WTC11 (cell line): ENCODE measurements around the gene SLC6A2. TPM values are rescaled to one million over a fixed set of nuclear protein-coding genes. Genes with fewer than 3 reads are reported as not detected.

Experiments
- ATAC-seq: fragments of 200-7000 bp; cut with Tn5 transposase; 2 replicates; pipeline ENCODE4 v1.10.0; 2021; ENCODE audit warnings: mild to moderate bottlenecking, moderate library complexity
- CTCF ChIA-PET: fragments of 300-600 bp; sonication (Branson Sonifier 250); formaldehyde crosslinking; loops from one replicate; lab custom pipeline; 2021; ENCODE audit warnings: antibody characterized with exemption; lab: Charles Lee
- POLR2A ChIA-PET: fragments of 350-600 bp; sonication (Branson Sonifier 250); formaldehyde crosslinking; loops from one replicate; lab custom pipeline; 2021; ENCODE audit warnings: antibody characterized with exemption; lab: Charles Lee
- DNase-seq: peaks from one replicate; pipeline ENCODE4 v3.0.0; 2021; ENCODE audit warnings: low spot score
- H3K27ac Mint-ChIP-seq: 2 replicates; pipeline ENCODE4 v1.8.0; 2021; ENCODE audit warnings: mixed read lengths
- H3K27me3 Mint-ChIP-seq: 2 replicates; pipeline ENCODE4 v1.8.0; 2021; ENCODE audit warnings: low read depth, mild to moderate bottlenecking, moderate library complexity, mixed read lengths
- H3K36me3 Mint-ChIP-seq: 2 replicates; pipeline ENCODE4 v1.8.0; 2021; ENCODE audit warnings: mixed read lengths
- H3K4me1 Mint-ChIP-seq: 2 replicates; pipeline ENCODE4 v1.8.0; 2022; ENCODE audit warnings: mixed read lengths
- H3K4me3 Mint-ChIP-seq: 2 replicates; pipeline ENCODE4 v1.8.0; 2021; ENCODE audit warnings: mild to moderate bottlenecking, moderate library complexity, mixed read lengths
- H3K9me3 Mint-ChIP-seq: 2 replicates; pipeline ENCODE4 v1.8.0; 2021; ENCODE audit warnings: mixed read lengths
- FOXP1 ChIP-seq: sonication (generic); formaldehyde crosslinking; IDR thresholded peaks from 2 replicates; pipeline ENCODE4 v1.8.0; 2022; ENCODE audit warnings: missing genetic modification reagents, mild to moderate bottlenecking, moderate library complexity, borderline replicate concordance
- GABPB1 ChIP-seq: sonication (generic); formaldehyde crosslinking; IDR thresholded peaks from 2 replicates; pipeline ENCODE4 v1.8.1; 2023; ENCODE audit warnings: mild to moderate bottlenecking, missing genetic modification reagents
- JUN ChIP-seq: sonication (generic); formaldehyde crosslinking; IDR thresholded peaks from 2 replicates; pipeline ENCODE4 v1.8.0; 2023; ENCODE audit warnings: mild to moderate bottlenecking, missing genetic modification reagents
- NFATC4 ChIP-seq: fragments of 250-450 bp; sonication (Bioruptor Pico); IDR thresholded peaks from 2 replicates; pipeline ENCODE4 v1.9.0; 2021; ENCODE audit warnings: mild to moderate bottlenecking
- OVOL2 ChIP-seq: fragments of 250-450 bp; sonication (Bioruptor Pico); IDR thresholded peaks from 2 replicates; pipeline ENCODE4 v1.9.0; 2021; ENCODE audit warnings: mild to moderate bottlenecking, borderline replicate concordance
- PRDM15 ChIP-seq: sonication (generic); formaldehyde crosslinking; IDR thresholded peaks from 2 replicates; pipeline ENCODE4 v1.8.0; 2022; ENCODE audit warnings: missing genetic modification reagents
- RORB ChIP-seq: fragments of 250-450 bp; sonication (Bioruptor Pico); IDR thresholded peaks from 2 replicates; pipeline ENCODE4 v1.9.0; 2021; ENCODE audit warnings: mild to moderate bottlenecking
- STAT6 ChIP-seq: sonication (generic); formaldehyde crosslinking; conservative IDR thresholded peaks from 2 replicates; pipeline ENCODE4 v1.8.1; 2023; ENCODE audit warnings: mild to moderate bottlenecking, low read depth, missing genetic modification reagents, moderate library complexity
- ZBTB43 ChIP-seq: sonication (generic); formaldehyde crosslinking; IDR thresholded peaks from 2 replicates; pipeline ENCODE4 v1.8.1; 2023; ENCODE audit warnings: mild to moderate bottlenecking, missing genetic modification reagents
- ZNF121 ChIP-seq: sonication (generic); formaldehyde crosslinking; IDR thresholded peaks from 2 replicates; pipeline ENCODE4 v1.8.0; 2023; ENCODE audit warnings: missing genetic modification reagents
- ZNF396 ChIP-seq: fragments of 250-450 bp; sonication (Bioruptor Pico); IDR thresholded peaks from 2 replicates; pipeline ENCODE4 v1.8.0; 2021; ENCODE audit warnings: mild to moderate bottlenecking, moderate library complexity, borderline replicate concordance
- total RNA-seq: library from RNA; stranded (reverse); gene quantifications from 3 replicates; pipeline ENCODE4 v1.2.3, GENCODE V29; 2021
- TF ChIP-seq, protein P1 (sequence below): fragments of 250-450 bp; sonication (Bioruptor Pico); IDR thresholded peaks from 2 replicates; pipeline ENCODE4 v1.9.0; 2021; ENCODE audit warnings: mild to moderate bottlenecking, borderline replicate concordance
- TF ChIP-seq, protein P2 (sequence below): sonication (generic); formaldehyde crosslinking; IDR thresholded peaks from 2 replicates; pipeline ENCODE4 v1.8.0; 2022; ENCODE audit warnings: mild to moderate bottlenecking, missing genetic modification reagents
- TF ChIP-seq, protein P3 (sequence below): sonication (generic); formaldehyde crosslinking; IDR thresholded peaks from 2 replicates; pipeline ENCODE4 v1.8.1; 2022; ENCODE audit warnings: low read depth, missing genetic modification reagents, borderline replicate concordance
- TF ChIP-seq, protein P4 (sequence below): sonication (generic); formaldehyde crosslinking; IDR thresholded peaks from 2 replicates; pipeline ENCODE4 v1.8.1; 2022; ENCODE audit warnings: low read depth, mild to moderate bottlenecking, moderate library complexity, missing genetic modification reagents, borderline replicate concordance
- TF ChIP-seq, protein P5 (sequence below): fragments of 250-450 bp; sonication (Bioruptor Pico); conservative IDR thresholded peaks from 2 replicates; pipeline ENCODE4 v1.9.0; 2021; ENCODE audit warnings: mild to moderate bottlenecking
- TF ChIP-seq, protein P6 (sequence below): sonication (generic); formaldehyde crosslinking; IDR thresholded peaks from 2 replicates; pipeline ENCODE4 v1.8.1; 2023; ENCODE audit warnings: mild to moderate bottlenecking, moderate library complexity, missing genetic modification reagents

The SLC6A2 gene
- total RNA-seq, 1 experiment from 2014 or later: 0.20 TPM

GRCh38 chr16:55698331-55698730 is 42.5 kb downstream of the SLC6A2 start:
- Mint-ChIP-seq H3K36me3 (no peaks in the 10 kb centered on the region), H3K27me3 (no peaks in the 10 kb centered on the region)

More at GRCh38 chr16:55698331-55698730, 42.5 kb downstream of the SLC6A2 start:
- DNase-seq (no peak), ATAC-seq (peak; percentile 9)
- TF ChIP-seq PRDM15: no peak
- no peak for TF ChIP-seq ZNF121
- no peak for TF ChIP-seq FOXP1 (CRISPR knock-in tag)
- no peak for TF ChIP-seq RORB (CRISPR knock-in tag)
- TF ChIP-seq STAT6 (CRISPR knock-in tag): no peak
- no peak for TF ChIP-seq NFATC4 (CRISPR knock-in tag)
- TF ChIP-seq ZNF396 (CRISPR knock-in tag): no peak
- TF ChIP-seq, protein P1, sequence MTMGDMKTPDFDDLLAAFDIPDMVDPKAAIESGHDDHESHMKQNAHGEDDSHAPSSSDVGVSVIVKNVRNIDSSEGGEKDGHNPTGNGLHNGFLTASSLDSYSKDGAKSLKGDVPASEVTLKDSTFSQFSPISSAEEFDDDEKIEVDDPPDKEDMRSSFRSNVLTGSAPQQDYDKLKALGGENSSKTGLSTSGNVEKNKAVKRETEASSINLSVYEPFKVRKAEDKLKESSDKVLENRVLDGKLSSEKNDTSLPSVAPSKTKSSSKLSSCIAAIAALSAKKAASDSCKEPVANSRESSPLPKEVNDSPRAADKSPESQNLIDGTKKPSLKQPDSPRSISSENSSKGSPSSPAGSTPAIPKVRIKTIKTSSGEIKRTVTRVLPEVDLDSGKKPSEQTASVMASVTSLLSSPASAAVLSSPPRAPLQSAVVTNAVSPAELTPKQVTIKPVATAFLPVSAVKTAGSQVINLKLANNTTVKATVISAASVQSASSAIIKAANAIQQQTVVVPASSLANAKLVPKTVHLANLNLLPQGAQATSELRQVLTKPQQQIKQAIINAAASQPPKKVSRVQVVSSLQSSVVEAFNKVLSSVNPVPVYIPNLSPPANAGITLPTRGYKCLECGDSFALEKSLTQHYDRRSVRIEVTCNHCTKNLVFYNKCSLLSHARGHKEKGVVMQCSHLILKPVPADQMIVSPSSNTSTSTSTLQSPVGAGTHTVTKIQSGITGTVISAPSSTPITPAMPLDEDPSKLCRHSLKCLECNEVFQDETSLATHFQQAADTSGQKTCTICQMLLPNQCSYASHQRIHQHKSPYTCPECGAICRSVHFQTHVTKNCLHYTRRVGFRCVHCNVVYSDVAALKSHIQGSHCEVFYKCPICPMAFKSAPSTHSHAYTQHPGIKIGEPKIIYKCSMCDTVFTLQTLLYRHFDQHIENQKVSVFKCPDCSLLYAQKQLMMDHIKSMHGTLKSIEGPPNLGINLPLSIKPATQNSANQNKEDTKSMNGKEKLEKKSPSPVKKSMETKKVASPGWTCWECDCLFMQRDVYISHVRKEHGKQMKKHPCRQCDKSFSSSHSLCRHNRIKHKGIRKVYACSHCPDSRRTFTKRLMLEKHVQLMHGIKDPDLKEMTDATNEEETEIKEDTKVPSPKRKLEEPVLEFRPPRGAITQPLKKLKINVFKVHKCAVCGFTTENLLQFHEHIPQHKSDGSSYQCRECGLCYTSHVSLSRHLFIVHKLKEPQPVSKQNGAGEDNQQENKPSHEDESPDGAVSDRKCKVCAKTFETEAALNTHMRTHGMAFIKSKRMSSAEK (CRISPR knock-in tag): no peak
- no peak for TF ChIP-seq JUN (CRISPR knock-in tag)
- TF ChIP-seq, protein P2, sequence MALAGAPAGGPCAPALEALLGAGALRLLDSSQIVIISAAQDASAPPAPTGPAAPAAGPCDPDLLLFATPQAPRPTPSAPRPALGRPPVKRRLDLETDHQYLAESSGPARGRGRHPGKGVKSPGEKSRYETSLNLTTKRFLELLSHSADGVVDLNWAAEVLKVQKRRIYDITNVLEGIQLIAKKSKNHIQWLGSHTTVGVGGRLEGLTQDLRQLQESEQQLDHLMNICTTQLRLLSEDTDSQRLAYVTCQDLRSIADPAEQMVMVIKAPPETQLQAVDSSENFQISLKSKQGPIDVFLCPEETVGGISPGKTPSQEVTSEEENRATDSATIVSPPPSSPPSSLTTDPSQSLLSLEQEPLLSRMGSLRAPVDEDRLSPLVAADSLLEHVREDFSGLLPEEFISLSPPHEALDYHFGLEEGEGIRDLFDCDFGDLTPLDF: no peak
- TF ChIP-seq, protein P3, sequence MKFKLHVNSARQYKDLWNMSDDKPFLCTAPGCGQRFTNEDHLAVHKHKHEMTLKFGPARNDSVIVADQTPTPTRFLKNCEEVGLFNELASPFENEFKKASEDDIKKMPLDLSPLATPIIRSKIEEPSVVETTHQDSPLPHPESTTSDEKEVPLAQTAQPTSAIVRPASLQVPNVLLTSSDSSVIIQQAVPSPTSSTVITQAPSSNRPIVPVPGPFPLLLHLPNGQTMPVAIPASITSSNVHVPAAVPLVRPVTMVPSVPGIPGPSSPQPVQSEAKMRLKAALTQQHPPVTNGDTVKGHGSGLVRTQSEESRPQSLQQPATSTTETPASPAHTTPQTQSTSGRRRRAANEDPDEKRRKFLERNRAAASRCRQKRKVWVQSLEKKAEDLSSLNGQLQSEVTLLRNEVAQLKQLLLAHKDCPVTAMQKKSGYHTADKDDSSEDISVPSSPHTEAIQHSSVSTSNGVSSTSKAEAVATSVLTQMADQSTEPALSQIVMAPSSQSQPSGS (CRISPR knock-in tag): no peak
- TF ChIP-seq, protein P4, sequence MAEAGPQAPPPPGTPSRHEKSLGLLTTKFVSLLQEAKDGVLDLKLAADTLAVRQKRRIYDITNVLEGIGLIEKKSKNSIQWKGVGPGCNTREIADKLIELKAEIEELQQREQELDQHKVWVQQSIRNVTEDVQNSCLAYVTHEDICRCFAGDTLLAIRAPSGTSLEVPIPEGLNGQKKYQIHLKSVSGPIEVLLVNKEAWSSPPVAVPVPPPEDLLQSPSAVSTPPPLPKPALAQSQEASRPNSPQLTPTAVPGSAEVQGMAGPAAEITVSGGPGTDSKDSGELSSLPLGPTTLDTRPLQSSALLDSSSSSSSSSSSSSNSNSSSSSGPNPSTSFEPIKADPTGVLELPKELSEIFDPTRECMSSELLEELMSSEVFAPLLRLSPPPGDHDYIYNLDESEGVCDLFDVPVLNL (CRISPR knock-in tag): no peak
- TF ChIP-seq, protein P5, sequence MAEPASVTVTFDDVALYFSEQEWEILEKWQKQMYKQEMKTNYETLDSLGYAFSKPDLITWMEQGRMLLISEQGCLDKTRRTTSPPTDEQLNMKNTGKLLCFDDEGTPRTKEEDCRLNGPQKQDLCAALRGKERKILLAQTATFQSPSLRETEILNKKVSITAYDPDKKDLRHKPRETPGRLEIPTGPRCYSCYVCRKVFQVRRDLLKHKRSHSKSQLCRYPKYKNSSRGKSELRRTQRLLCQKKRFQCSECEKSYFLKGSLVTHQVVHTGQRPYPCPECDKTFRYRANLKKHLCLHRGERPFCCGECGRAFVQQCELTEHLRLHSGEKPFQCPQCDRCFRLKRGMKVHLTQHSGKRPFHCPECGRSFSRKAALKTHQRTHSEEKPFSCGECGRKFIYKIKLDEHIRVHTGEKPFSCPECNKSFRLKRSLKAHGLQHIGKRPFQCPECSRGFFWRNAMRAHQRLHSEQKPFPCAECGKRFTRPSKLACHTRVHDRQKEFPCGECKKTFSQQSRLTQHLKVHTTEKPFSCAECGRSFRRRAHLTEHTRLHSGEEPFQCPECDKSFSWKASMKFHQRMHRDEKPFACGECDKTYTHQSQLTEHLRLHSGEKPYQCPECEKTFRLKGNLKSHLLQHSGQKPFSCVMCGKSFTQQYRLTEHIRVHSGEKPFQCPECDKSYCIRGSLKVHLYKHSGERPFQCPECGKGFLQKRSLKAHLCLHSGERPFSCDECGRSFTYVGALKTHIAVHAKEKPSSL (CRISPR knock-in tag): no peak
- TF ChIP-seq GABPB1: no peak
- no peak for TF ChIP-seq OVOL2 (CRISPR knock-in tag)
- no peak for TF ChIP-seq ZBTB43
- TF ChIP-seq, protein P6, sequence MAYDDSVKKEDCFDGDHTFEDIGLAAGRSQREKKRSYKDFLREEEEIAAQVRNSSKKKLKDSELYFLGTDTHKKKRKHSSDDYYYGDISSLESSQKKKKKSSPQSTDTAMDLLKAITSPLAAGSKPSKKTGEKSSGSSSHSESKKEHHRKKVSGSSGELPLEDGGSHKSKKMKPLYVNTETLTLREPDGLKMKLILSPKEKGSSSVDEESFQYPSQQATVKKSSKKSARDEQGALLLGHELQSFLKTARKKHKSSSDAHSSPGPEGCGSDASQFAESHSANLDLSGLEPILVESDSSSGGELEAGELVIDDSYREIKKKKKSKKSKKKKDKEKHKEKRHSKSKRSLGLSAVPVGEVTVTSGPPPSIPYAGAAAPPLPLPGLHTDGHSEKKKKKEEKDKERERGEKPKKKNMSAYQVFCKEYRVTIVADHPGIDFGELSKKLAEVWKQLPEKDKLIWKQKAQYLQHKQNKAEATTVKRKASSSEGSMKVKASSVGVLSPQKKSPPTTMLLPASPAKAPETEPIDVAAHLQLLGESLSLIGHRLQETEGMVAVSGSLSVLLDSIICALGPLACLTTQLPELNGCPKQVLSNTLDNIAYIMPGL (CRISPR knock-in tag): no peak
- no peak overlapping the region for H3K4me3 Mint-ChIP-seq
- CTCF ChIA-PET: interaction anchor here (1.1 to 14.1 kb wide), 4 partner anchors 42 to 233 kb away, joined by 3 to 213 read pairs (median 8); no protein-coding TSS in a partner anchor
- H3K4me1 Mint-ChIP-seq: peaks cover 19% of the 10 kb centered on the region
- POLR2A ChIA-PET: no interaction called here
- no peak overlapping the region for H3K27ac Mint-ChIP-seq
- no peaks in the 10 kb centered on the region for H3K9me3 Mint-ChIP-seq
